ENCODE data around the gene EN2. TPM values are rescaled to one million over a fixed set of nuclear protein-coding genes. Genes with fewer than 3 reads are reported as not detected.

EN2 gene
- total RNA-seq, 2 experiments from 2014 or later, result not detected

GRCh38 chr7:155425011-155425340 lies 33.0 kb upstream of the EN2 start:
- Histone ChIP-seq H3K4me1 (ENCODE audit: insufficient read depth, low read length, poor library complexity, severe bottlenecking) (no peaks in the 10 kb centered on the region), H2AFZ (ENCODE audit: low read length) (no peak overlapping the region), H3K4me2 (ENCODE audit: low read length) (no peak overlapping the region), H3K9me3 (ENCODE audit: low read length) (no peaks in the 10 kb centered on the region), H3K27ac (ENCODE audit: low read depth, low read length, poor library complexity, severe bottlenecking) (no peak overlapping the region), H3K9me2 (ENCODE audit: insufficient read depth, low read length) (no peaks in the 10 kb centered on the region), H3K4me3 (ENCODE audit: low read depth, low read length, poor library complexity, severe bottlenecking) (no peak overlapping the region), H3K36me3 (ENCODE audit: insufficient read depth, low read length) (no peaks in the 10 kb centered on the region), H3K79me2 (ENCODE audit: insufficient read depth, low read depth, low read length) (no peaks in the 10 kb centered on the region), H4K20me1 (ENCODE audit: insufficient read depth, low read length) (no peaks in the 10 kb centered on the region; the same call in 1 of the 2 replicates)
- intact Hi-C loops (cut with micrococcal nuclease; ENCODE audit: unreplicated experiment), result no loop called here
- no TSS peak for BruUV-seq (replicated peaks)
- ChIA-PET CTCF (ENCODE audit: unreplicated experiment) (no interaction called here), POLR2A (interaction anchor here (0.6 kb wide), 1 partner anchor 1507 kb away, joined by 3 read pairs; no protein-coding TSS in a partner anchor)
- no peak for DNase-seq (ENCODE audit: low spot score)
- no peak for TF ChIP-seq EZH2phosphoT487 (IDR thresholded peaks at IDR 0.05; ENCODE audit: borderline replicate concordance, low read depth, low read length)
- TF ChIP-seq, protein P1, sequence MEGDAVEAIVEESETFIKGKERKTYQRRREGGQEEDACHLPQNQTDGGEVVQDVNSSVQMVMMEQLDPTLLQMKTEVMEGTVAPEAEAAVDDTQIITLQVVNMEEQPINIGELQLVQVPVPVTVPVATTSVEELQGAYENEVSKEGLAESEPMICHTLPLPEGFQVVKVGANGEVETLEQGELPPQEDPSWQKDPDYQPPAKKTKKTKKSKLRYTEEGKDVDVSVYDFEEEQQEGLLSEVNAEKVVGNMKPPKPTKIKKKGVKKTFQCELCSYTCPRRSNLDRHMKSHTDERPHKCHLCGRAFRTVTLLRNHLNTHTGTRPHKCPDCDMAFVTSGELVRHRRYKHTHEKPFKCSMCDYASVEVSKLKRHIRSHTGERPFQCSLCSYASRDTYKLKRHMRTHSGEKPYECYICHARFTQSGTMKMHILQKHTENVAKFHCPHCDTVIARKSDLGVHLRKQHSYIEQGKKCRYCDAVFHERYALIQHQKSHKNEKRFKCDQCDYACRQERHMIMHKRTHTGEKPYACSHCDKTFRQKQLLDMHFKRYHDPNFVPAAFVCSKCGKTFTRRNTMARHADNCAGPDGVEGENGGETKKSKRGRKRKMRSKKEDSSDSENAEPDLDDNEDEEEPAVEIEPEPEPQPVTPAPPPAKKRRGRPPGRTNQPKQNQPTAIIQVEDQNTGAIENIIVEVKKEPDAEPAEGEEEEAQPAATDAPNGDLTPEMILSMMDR (conservative IDR thresholded peaks at IDR 0.05; ENCODE audit: low read length), result no peak

- BruUV-seq (replicated peaks), result no TSS peak
- ChIA-PET CTCF (ENCODE audit: unreplicated experiment) (no interaction called here), POLR2A (interaction anchor here (0.9 kb wide), 1 partner anchor 9 kb away, joined by 3 read pairs; no protein-coding TSS in a partner anchor)
- H3K4me3 ChIP-seq (ENCODE audit: low read depth, low read length, poor library complexity, severe bottlenecking), result no peak overlapping the region
- no peaks in the 10 kb centered on the region for H3K4me1 ChIP-seq (ENCODE audit: insufficient read depth, low read length, poor library complexity, severe bottlenecking)
- TF ChIP-seq, protein P1 (conservative IDR thresholded peaks at IDR 0.05; ENCODE audit: low read length), result no peak
- TF ChIP-seq EZH2phosphoT487 (IDR thresholded peaks at IDR 0.05; ENCODE audit: borderline replicate concordance, low read depth, low read length), result no peak
- H3K4me2 ChIP-seq (ENCODE audit: low read length), result no peak overlapping the region
- no peaks in the 10 kb centered on the region for H3K36me3 ChIP-seq (ENCODE audit: insufficient read depth, low read length)
- intact Hi-C loops (cut with micrococcal nuclease; ENCODE audit: unreplicated experiment), result no loop called here
- no peak overlapping the region for H2AFZ ChIP-seq (ENCODE audit: low read length)
- no peaks in the 10 kb centered on the region for H3K9me2 ChIP-seq (ENCODE audit: insufficient read depth, low read length)
- H4K20me1 ChIP-seq (ENCODE audit: insufficient read depth, low read length), result no peaks in the 10 kb centered on the region; the same call in 1 of the 2 replicates
- no peaks in the 10 kb centered on the region for H3K79me2 ChIP-seq (ENCODE audit: insufficient read depth, low read depth, low read length)
- no peaks in the 10 kb centered on the region for H3K9me3 ChIP-seq (ENCODE audit: low read length)
- H3K27ac ChIP-seq (ENCODE audit: low read depth, low read length, poor library complexity, severe bottlenecking), result no peak overlapping the region
- no peak for DNase-seq (ENCODE audit: low spot score)
These were observed 32.0 kb upstream of the EN2 start for GRCh38 chr7:155425887-155426286.

DNA sequence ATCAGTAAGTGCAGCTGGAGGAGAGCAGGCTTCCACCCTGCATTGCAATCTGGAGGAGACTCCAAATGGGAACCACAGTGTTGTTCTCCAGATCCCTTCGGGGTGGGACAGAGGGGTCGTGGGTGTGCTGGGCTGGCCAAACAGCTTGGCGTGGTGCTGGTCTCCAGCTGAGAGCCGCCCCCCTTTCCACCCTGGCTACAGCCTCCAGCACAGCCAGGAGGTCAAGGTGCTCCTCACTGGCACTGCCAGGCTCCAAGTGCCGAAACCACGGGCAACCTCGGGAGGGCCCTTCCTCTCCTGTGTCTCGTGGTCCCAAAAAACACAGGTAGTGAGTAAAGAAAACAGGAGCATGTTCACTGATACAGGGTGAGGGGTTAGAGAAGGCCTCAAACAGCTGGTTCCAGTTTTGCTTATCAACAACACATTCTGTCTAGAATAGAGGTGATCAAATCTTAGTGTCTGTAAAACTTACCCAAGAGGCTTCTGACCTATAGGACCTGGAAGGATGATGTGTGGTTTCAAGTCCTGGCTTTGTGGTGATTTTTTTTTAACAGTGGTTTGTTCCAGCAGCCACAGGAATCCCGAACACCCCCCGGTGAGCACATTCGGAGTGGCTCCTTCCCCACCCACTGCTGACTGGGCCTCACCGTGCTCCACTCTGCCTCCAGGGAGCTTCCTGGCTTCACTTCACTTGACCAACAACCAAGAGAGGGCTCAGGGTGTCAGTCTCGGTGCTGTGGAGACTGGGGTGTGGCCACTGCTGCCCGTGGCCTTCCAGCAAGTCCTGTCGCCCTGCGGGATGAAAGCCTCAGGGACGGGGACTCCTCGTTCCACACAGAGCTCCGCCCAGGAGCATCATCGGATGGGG lies 31.2 kb upstream of the EN2 start:
- Histone ChIP-seq H3K79me2 (ENCODE audit: insufficient read depth, low read depth, low read length) (no peaks in the 10 kb centered on the region), H3K9me2 (ENCODE audit: insufficient read depth, low read length) (no peaks in the 10 kb centered on the region), H4K20me1 (ENCODE audit: insufficient read depth, low read length) (no peaks in the 10 kb centered on the region; the same call in 1 of the 2 replicates), H3K9me3 (ENCODE audit: low read length) (no peaks in the 10 kb centered on the region), H3K4me1 (ENCODE audit: insufficient read depth, low read length, poor library complexity, severe bottlenecking) (no peaks in the 10 kb centered on the region), H2AFZ (ENCODE audit: low read length) (no peak overlapping the region), H3K27ac (ENCODE audit: low read depth, low read length, poor library complexity, severe bottlenecking) (no peak overlapping the region), H3K36me3 (ENCODE audit: insufficient read depth, low read length) (no peaks in the 10 kb centered on the region), H3K4me2 (ENCODE audit: low read length) (no peak overlapping the region), H3K4me3 (ENCODE audit: low read depth, low read length, poor library complexity, severe bottlenecking) (no peak overlapping the region)
- DNase-seq (ENCODE audit: low spot score), result no peak
- intact Hi-C loops (cut with micrococcal nuclease; ENCODE audit: unreplicated experiment), result no loop called here
- CTCF ChIA-PET (ENCODE audit: unreplicated experiment), result interaction anchor here (0.6 kb wide), 2 partner anchors 182 to 347 kb away, joined by 3 read pairs; no protein-coding TSS in a partner anchor
- TF ChIP-seq EZH2phosphoT487 (IDR thresholded peaks at IDR 0.05; ENCODE audit: borderline replicate concordance, low read depth, low read length), result no peak
- TF ChIP-seq, protein P1 (conservative IDR thresholded peaks at IDR 0.05; ENCODE audit: low read length), result no peak
- BruUV-seq (replicated peaks), result no TSS peak
- POLR2A ChIA-PET, result no interaction called here

Data from OCI-LY7 (cell line).